Activated gamma-delta T cell treated with anti-CD3 and anti-CD28 coated beads, Interleukin-2, amount 50 U/mL, for 16 hours (primary cell): Measurements from ENCODE around the gene SPATA2.

Experiments used
- DNase-seq: peaks from one replicate; pipeline ENCODE4 v3.0.0-alpha.2; 2020; ENCODE audit warnings: low read depth

The SPATA2 gene

GRCh38 chr20:49856904-49857303 lies 58.4 kb downstream of the SPATA2 start:
- DNase-seq: no peak

- no peak for DNase-seq
These were observed 61.0 kb downstream of the SPATA2 start for GRCh38 chr20:49854190-49854875.

GRCh38 chr20:49853640-49854039 lies 61.7 kb downstream of the SPATA2 start:
- no peak for DNase-seq
